NB4 (cell line): ENCODE results near the gene DST.

Experiments
- MYC ChIP-seq: IDR thresholded peaks from 2 replicates; pipeline ENCODE4 v1.6.1; 2011; ENCODE audit warnings: low read depth, low read length
- POLR2A ChIP-seq: IDR thresholded peaks from 2 replicates; pipeline ENCODE4 v1.6.1; 2011; ENCODE audit warnings: mild to moderate bottlenecking; ENCODE audit not compliant: insufficient read length; ENCODE audit errors: extremely low read depth
- TF ChIP-seq, protein P1 (sequence below): IDR thresholded peaks from one replicate; pipeline ENCODE4 v1.5.1; 2012; ENCODE audit warnings: low read depth, low read length

DNA sequence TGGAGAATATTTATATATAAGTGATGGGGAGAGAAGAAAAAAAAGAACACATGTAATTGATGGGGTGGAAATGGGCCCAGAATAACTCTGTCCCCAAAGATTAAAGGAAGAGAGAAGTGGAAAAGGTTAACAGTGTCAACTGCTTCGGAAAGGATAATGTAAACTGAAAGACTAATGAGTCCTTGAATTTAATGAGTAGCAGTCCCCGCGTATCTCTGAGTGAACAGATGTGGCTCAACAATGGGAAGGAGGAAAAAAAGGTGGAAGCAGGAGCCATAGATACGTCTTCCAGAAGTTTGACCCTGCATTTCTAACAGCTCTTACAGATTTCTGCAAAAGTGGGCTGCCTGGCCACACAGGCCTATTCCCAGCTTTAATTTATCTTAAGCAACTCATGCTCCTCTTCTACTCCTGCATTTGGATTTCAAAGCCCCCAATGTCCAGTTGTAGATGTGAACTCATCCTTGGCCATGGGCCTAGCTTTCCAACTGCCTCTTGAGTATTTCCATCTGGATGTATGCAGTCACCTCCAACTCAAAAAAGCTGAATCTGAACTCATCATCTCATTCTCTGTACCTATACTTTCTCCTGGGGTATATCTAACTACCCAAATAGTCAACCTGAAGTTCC, 61.3 kb downstream of the DST start:
- TF ChIP-seq, protein P1, sequence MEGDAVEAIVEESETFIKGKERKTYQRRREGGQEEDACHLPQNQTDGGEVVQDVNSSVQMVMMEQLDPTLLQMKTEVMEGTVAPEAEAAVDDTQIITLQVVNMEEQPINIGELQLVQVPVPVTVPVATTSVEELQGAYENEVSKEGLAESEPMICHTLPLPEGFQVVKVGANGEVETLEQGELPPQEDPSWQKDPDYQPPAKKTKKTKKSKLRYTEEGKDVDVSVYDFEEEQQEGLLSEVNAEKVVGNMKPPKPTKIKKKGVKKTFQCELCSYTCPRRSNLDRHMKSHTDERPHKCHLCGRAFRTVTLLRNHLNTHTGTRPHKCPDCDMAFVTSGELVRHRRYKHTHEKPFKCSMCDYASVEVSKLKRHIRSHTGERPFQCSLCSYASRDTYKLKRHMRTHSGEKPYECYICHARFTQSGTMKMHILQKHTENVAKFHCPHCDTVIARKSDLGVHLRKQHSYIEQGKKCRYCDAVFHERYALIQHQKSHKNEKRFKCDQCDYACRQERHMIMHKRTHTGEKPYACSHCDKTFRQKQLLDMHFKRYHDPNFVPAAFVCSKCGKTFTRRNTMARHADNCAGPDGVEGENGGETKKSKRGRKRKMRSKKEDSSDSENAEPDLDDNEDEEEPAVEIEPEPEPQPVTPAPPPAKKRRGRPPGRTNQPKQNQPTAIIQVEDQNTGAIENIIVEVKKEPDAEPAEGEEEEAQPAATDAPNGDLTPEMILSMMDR, result no peak
- TF ChIP-seq POLR2A (no peak), MYC (no peak)
